GM10266 (cell line): ENCODE measurements around the gene DNAJC16.
A peak's percentile ranks its signal among the peaks of the same experiment; 100 is the strongest.

Experiments
- DNase-seq: peaks from one replicate; pipeline ENCODE4 v3.0.0; 2012; ENCODE audit errors: extremely low spot score
- TF ChIP-seq, protein P1 (sequence below): IDR thresholded peaks from 2 replicates; pipeline ENCODE4 v1.5.1; 2012; ENCODE audit warnings: mild to moderate bottlenecking, low read depth; ENCODE audit not compliant: control insufficient read depth, insufficient read depth; ENCODE audit errors: missing control alignments

The DNAJC16 gene

DNA sequence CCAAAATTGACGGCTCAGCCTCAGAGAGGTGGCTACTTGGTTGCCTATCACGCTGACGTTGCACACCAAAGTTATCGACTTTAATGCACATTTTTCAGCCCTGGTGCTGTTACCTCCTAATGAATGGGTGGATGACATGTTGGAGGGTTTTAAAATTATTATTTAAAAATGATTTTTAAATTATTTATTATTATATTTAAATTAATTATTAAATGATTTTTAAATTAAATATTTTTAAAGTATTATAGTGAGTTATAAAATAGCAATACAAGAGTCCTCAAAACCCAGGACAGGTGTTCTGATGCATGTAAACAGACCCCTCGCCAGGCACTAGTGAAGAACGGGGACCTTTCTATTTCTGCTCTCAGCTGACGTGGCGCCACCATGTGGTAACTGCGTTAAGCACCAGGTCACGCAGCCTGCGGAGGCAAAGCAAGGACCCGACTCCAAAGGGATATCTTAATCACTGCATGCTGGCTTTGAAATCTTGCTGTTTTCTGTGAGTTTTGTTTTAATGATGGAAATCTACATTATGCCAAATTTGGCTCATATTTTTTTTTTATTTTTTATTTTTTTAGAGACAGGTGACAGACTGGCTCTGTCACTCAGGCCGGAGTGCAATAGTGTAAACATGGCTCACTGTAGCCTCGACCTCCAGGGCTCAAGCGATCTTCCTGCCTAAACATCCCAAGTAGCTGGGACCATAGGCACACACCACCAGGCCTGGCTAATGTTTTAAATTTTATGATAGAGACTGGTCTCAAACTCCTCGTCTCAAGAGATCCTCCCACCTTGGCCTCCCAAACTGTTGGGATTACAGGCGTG lies 25.2 kb upstream of the DNAJC16 start:
- peak; percentile 66 for DNase-seq
- TF ChIP-seq, protein P1, sequence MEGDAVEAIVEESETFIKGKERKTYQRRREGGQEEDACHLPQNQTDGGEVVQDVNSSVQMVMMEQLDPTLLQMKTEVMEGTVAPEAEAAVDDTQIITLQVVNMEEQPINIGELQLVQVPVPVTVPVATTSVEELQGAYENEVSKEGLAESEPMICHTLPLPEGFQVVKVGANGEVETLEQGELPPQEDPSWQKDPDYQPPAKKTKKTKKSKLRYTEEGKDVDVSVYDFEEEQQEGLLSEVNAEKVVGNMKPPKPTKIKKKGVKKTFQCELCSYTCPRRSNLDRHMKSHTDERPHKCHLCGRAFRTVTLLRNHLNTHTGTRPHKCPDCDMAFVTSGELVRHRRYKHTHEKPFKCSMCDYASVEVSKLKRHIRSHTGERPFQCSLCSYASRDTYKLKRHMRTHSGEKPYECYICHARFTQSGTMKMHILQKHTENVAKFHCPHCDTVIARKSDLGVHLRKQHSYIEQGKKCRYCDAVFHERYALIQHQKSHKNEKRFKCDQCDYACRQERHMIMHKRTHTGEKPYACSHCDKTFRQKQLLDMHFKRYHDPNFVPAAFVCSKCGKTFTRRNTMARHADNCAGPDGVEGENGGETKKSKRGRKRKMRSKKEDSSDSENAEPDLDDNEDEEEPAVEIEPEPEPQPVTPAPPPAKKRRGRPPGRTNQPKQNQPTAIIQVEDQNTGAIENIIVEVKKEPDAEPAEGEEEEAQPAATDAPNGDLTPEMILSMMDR, result peak; percentile 75

DNA sequence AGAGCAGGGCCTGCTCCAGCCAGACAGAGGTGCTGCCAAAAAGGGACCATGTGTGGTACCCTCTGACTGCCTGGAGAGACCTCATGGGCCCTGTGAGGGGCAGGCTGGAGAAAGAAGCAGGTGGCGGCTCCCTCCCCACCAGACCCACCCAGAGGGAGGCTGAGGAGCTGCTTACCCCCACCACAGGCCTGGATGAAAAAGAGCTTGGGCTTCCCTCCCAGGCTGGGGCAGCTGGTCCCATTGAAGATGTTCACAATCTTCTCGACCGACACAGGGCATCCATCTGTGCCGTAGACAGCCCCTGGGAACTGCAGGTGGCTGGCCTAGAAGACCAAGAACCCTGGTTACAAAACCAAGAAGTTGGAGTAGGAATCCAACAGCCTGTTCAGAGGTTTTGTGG lies 22.2 kb upstream of the DNAJC16 start:
- TF ChIP-seq, protein P1, result no peak
- no peak for DNase-seq

DNA sequence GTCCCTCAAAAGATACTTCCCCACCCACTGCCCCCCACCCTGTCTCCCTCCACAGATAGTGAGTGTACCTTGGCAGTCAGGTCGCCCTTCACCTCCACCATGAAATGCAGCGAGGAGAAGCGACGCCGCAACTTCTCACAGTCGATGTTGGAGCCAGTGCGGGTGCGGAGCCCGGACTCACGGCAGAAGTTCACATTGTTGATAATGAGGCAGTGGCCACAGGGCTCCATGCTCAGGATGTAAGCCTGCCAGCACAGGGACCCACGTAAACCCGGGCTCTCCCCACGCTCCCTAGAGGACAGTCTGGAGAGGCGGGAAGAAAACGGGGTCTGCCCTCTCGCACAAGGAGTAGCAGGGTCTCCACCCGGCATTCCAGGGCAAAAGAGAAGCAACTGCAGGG lies 19.8 kb upstream of the DNAJC16 start:
- TF ChIP-seq, protein P1, result no peak
- no peak for DNase-seq

DNA sequence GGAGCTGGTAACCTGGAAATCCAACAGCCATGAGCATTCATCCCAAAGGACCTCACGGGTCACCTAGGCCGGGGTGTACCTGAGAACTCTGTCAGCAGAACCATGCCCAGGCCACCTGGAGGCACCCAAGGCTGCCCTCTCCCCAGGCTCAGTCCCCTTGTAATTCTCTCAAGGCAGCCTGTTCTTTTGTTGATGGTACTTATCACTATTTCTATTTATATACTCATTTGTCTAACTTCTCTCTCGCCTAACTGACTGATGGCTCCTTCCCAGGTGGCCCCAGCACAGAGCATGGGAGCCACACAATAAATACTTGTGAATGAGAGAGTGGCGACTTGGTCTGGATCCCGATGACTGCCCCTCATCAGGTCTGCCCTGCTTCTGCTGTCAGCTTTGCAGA lies 19.4 kb upstream of the DNAJC16 start:
- TF ChIP-seq, protein P1, result no peak
- no peak for DNase-seq

DNA sequence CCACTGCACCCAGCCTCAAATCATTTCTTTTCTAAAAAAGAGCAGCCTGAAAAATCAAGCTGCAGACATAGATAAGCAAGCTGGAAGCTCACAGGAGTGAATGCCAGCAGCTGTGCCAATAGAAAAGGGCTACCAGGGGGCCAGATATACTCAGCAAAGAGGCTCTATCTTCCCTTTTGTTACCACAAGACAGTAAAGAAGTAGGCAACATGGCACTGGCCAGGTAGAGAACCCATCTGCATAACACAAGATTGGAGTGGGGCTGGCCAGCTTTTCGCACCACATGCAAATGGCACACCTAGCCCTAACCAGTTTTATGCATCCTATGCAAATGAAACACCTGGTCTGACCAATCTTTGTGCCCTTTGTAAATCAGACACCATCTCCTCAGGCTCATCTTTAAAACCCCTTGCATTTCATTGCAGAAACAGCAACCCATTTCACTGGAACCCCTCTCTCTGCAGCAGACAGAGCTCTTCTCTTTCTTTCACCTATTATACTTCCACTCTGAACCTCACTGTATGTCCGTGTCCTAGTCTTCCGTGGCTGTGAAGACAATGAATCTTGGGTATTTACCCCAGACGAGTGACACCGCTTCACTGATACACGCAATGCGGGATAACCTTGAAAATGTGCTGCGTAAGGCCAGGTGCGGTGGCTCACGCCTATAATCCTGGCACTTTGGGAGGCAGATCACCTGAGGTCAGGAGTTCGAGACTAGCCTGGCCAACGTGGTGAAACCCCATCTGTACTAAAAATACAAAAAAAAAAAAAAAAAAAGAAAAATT lies 17.8 kb upstream of the DNAJC16 start:
- no peak for DNase-seq

DNA sequence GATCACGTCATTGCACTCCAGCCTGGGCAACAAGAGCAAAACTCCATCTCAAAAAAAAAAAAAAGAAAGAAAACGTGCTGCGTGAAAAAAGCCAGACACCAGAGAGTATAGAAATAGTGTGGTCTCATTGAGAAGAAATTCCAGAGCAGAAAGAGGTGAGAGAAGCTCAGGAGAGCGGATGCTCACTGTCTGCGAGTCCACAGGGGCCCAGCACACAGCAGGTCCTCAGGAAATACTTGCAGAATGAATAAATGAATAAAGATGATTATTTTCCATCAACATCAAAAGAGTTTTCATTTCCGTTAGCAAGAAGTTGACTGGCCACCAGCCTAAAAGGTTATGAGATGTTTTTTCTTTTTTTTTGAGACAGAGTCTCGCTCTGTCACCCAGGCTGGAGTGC lies 17.1 kb upstream of the DNAJC16 start:
- DNase-seq, result no peak
- TF ChIP-seq, protein P1, result no peak

More for the DNA sequence above, 17.8 kb upstream of the DNAJC16 start:
- TF ChIP-seq, protein P1, result no peak

DNA sequence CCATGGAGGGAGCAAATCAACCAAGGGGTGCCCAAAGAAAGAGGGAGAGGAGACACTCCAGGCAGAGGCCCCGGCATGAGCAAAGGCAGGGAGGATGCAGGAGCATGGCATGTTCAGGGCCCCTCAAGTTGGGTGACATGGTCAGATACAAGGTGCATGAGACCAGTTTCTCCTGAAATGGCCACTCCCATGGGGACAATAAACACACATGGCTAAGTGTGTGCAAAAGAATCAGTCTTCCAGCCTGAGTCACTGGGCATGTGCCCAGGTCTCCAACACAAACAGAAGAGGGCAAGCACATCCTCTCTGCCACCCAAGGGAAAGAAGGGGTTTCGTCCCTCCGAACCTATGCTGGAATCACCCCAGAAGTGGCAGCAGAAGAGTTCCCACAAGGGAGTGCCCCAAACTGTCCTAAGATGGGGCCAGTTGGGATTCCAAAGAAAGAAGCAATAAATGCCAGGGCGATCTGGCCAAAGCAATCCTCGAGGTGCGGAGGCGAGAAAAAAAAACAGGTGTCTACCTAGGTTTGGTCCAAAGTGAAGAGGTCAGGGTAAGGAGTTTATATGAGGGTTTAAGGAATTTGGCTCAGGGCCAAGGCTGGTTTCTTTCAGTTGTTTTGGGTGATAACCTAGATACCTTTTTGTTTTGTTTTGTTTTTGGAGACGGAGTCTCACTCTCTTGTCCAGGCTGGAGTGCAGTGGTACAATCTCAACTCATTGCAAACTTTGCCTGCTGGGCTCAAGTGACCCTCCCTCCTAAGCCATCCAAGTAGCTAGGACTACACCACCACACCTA lies 15.8 kb upstream of the DNAJC16 start:
- no peak for DNase-seq
- TF ChIP-seq, protein P1, result no peak
